Breast epithelium (tissue), 4 donors: ENCODE measurements around the gene EFHD1. TPM values are rescaled to one million over a fixed set of nuclear protein-coding genes. Genes with fewer than 3 reads are reported as not detected.
"Not testable (repeated sequence)": the region's sequence is repeated elsewhere in the genome, so short reads cannot be mapped to it uniquely, and the experiment has no call there.

Source experiments
- DNase-seq, 2 donors: peaks; one replicate each; pipeline ENCODE4 v3.0.0-alpha.2; 2019; ENCODE audit warnings: low spot score in 2 of 2
- H3K27ac ChIP-seq, 2 donors: fragments of 200-600 bp; sonication (generic) in 1 of 2; one replicate each; pipeline ENCODE4 v1.5.1; 2016 to 2019; ENCODE audit warnings: mild to moderate bottlenecking in 1 of 2
- H3K27me3 ChIP-seq, 2 donors: fragments of 200-600 bp; sonication (generic) in 1 of 2; one replicate each; pipeline versions ENCODE4 v1.5.1 to v1.6.0; 2017 to 2019; ENCODE audit warnings: control low read depth in 1 of 2, mild to moderate bottlenecking in 1 of 2
- H3K36me3 ChIP-seq: fragments of 200-600 bp; one replicate; pipeline ENCODE4 v1.5.1; 2019
- H3K4me1 ChIP-seq, 2 donors: fragments of 200-600 bp; sonication (generic); one replicate each; pipeline ENCODE4 v1.5.1; 2016 to 2019; ENCODE audit warnings: control low read depth in 1 of 2
- H3K4me3 ChIP-seq, 3 donors: fragments of 200-600 bp; sonication (generic); 1 replicate in 2 of 3; 2 replicates in 1 of 3; pipeline ENCODE4 v1.5.1; 2016 to 2019; ENCODE audit warnings: mild to moderate bottlenecking in 3 of 3, moderate library complexity in 2 of 3
- H3K9me3 ChIP-seq, 2 donors: fragments of 200-600 bp; sonication (generic) in 1 of 2; one replicate each; pipeline ENCODE4 v1.5.1; 2016 to 2019; ENCODE audit warnings: control low read depth in 1 of 2
- CTCF ChIP-seq, 3 donors: fragments of 450-650 bp; IDR thresholded peaks; one replicate each; pipeline ENCODE4 v1.5.1; 2016 to 2017; ENCODE audit warnings: antibody characterized with exemption in 3 of 3, mild to moderate bottlenecking in 3 of 3, moderate library complexity in 3 of 3
- POLR2A ChIP-seq: fragments of 450-650 bp; IDR thresholded peaks from one replicate; pipeline ENCODE4 v1.6.1; 2016; ENCODE audit warnings: antibody characterized with exemption, mild to moderate bottlenecking, moderate library complexity
- POLR2AphosphoS5 ChIP-seq, 3 donors: sonication (generic); formaldehyde crosslinking; IDR thresholded peaks; one replicate each; pipeline ENCODE4 v1.6.1; 2017; ENCODE audit warnings: antibody characterized with exemption in 3 of 3
- intact Hi-C: fragments of 100-400 bp; cut with DNase I; formaldehyde crosslinking; loops from one replicate; pipeline ENCODE4 v1.15.1; 2023; ENCODE audit warnings: low total_unique reads
- total RNA-seq, 3 donors: library from RNA; depleted of rRNA; stranded (reverse); fragments of >200 nt; gene quantifications; one replicate each; pipeline ENCODE4 v1.1.0, GENCODE V29; 2016

The EFHD1 gene
- total RNA-seq, 3 donors from 2014 or later, result 31.0 to 67.2 (median 52.8) TPM

GRCh38 chr2:232675381-232675780 lies 42.0 kb downstream of the EFHD1 start:
- no peak overlapping the region for H3K4me3 ChIP-seq
- H3K27me3 ChIP-seq, result no peaks in the 10 kb centered on the region
- no peaks in the 10 kb centered on the region for H3K36me3 ChIP-seq
- DNase-seq, result no peak
- no peaks in the 10 kb centered on the region for H3K4me1 ChIP-seq
- intact Hi-C loops, result no loop called here
- TF ChIP-seq POLR2A (no peak), CTCF (IDR thresholded peaks at IDR 0.05) (no peak), POLR2AphosphoS5 (IDR thresholded peaks at IDR 0.05) (no peak)
- H3K27ac ChIP-seq, result no peak overlapping the region
- H3K9me3 ChIP-seq, result no peaks in the 10 kb centered on the region

GRCh38 chr2:232680006-232680405 lies 46.6 kb downstream of the EFHD1 start:
- intact Hi-C loops, result no loop called here
- no peak for TF ChIP-seq POLR2A
- TF ChIP-seq CTCF (IDR thresholded peaks at IDR 0.05), result no peak
- Histone ChIP-seq H3K4me3 (no peak overlapping the region), H3K27me3 (no peaks in the 10 kb centered on the region), H3K9me3 (no peaks in the 10 kb centered on the region), H3K27ac (no peak overlapping the region), H3K4me1 (no peaks in the 10 kb centered on the region), H3K36me3 (no peaks in the 10 kb centered on the region)
- DNase-seq, result no peak

GRCh38 chr2:232681527-232681926 lies 48.1 kb downstream of the EFHD1 start:
- Histone ChIP-seq H3K27me3 (no peaks in the 10 kb centered on the region), H3K36me3 (no peaks in the 10 kb centered on the region), H3K9me3 (no peaks in the 10 kb centered on the region), H3K4me3 (no peak overlapping the region), H3K4me1 (no peaks in the 10 kb centered on the region), H3K27ac (no peak overlapping the region)
- TF ChIP-seq POLR2AphosphoS5 (IDR thresholded peaks at IDR 0.05) (no peak), CTCF (IDR thresholded peaks at IDR 0.05) (no peak)
- intact Hi-C loops, result no loop called here
- no peak for DNase-seq

- H3K36me3 ChIP-seq, result no peaks in the 10 kb centered on the region
- no peaks in the 10 kb centered on the region for H3K4me1 ChIP-seq
- intact Hi-C loops, result no loop called here
- TF ChIP-seq POLR2A (no peak), CTCF (IDR thresholded peaks at IDR 0.05) (no peak), POLR2AphosphoS5 (IDR thresholded peaks at IDR 0.05) (no peak)
- H3K27ac ChIP-seq, result no peak overlapping the region
- no peak for DNase-seq
- H3K27me3 ChIP-seq, result no peaks in the 10 kb centered on the region
- H3K4me3 ChIP-seq, result no peak overlapping the region
- no peaks in the 10 kb centered on the region for H3K9me3 ChIP-seq
These were observed 50.0 kb downstream of the EFHD1 start for GRCh38 chr2:232683368-232683767.

GRCh38 chr2:232685391-232685790 lies 52.0 kb downstream of the EFHD1 start:
- H3K4me1 ChIP-seq, H3K27me3 ChIP-seq, H3K27ac ChIP-seq, DNase-seq, H3K4me3 ChIP-seq, intact Hi-C loops, H3K9me3 ChIP-seq, H3K36me3 ChIP-seq: not testable (repeated sequence)

GRCh38 chr2:232687382-232688160 lies 54.2 kb downstream of the EFHD1 start:
- TF ChIP-seq POLR2A (no peak), CTCF (IDR thresholded peaks at IDR 0.05) (no peak), POLR2AphosphoS5 (IDR thresholded peaks at IDR 0.05) (no peak)
- no peaks in the 10 kb centered on the region for H3K27me3 ChIP-seq
- no peak for DNase-seq
- intact Hi-C loops, result no loop called here
- no peak overlapping the region for H3K27ac ChIP-seq
- no peak overlapping the region for H3K4me3 ChIP-seq
- no peaks in the 10 kb centered on the region for H3K9me3 ChIP-seq
- no peaks in the 10 kb centered on the region for H3K4me1 ChIP-seq
- no peaks in the 10 kb centered on the region for H3K36me3 ChIP-seq
